Measurements from ENCODE around the gene FSHR. TPM values are rescaled to one million over a fixed set of nuclear protein-coding genes. Genes with fewer than 3 reads are reported as not detected.

FSHR gene, protein sequence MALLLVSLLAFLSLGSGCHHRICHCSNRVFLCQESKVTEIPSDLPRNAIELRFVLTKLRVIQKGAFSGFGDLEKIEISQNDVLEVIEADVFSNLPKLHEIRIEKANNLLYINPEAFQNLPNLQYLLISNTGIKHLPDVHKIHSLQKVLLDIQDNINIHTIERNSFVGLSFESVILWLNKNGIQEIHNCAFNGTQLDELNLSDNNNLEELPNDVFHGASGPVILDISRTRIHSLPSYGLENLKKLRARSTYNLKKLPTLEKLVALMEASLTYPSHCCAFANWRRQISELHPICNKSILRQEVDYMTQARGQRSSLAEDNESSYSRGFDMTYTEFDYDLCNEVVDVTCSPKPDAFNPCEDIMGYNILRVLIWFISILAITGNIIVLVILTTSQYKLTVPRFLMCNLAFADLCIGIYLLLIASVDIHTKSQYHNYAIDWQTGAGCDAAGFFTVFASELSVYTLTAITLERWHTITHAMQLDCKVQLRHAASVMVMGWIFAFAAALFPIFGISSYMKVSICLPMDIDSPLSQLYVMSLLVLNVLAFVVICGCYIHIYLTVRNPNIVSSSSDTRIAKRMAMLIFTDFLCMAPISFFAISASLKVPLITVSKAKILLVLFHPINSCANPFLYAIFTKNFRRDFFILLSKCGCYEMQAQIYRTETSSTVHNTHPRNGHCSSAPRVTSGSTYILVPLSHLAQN
- total RNA-seq, result not detected

DNA sequence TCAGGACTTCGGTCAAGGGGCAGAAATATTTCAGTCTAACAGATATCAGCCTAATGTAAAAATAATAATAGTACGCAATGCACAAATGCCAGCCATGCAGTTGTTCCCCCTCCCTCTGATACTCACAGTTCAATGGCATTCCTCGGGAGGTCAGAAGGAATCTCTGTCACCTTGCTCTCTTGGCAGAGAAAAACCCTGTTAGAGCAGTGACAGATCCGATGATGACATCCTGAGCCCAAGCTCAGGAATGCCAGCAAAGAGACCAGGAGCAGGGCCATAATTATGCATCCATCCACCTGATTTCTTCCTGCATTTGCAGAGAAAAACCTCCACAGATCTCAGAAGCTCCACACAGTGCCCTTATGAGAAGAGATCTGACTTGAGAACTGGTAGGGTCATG lies at the start of gene FSHR:
Gene FSHR, minus strand, starts transcription at position 376 of the 400 bp plus-strand sequence. Its CDS starts 98 bp downstream, at position 278.

Small RNA genes within 50 kb of the gene (small RNA-seq; reads per million reads assigned to genes)
- not detected for gene MIR548BA (ENCODE audit: low replicate concordance)
